Panc1 (cell line): ENCODE measurements around the gene SH3TC1.

Experiments
- CTCF ChIP-seq: fragments of 450-650 bp; IDR thresholded peaks from 2 replicates; pipeline ENCODE4 v1.5.1; 2017; ENCODE audit warnings: mild to moderate bottlenecking
- POLR2AphosphoS5 ChIP-seq: IDR thresholded peaks from 2 replicates; pipeline ENCODE4 v1.6.1; 2012; ENCODE audit warnings: mild to moderate bottlenecking, low read depth, low read length, moderate library complexity
- SIN3A ChIP-seq: IDR thresholded peaks from 2 replicates; pipeline ENCODE4 v1.6.1; 2012; ENCODE audit warnings: low read depth, mild to moderate bottlenecking, low read length, moderate library complexity, borderline replicate concordance; ENCODE audit not compliant: insufficient read depth

DNA sequence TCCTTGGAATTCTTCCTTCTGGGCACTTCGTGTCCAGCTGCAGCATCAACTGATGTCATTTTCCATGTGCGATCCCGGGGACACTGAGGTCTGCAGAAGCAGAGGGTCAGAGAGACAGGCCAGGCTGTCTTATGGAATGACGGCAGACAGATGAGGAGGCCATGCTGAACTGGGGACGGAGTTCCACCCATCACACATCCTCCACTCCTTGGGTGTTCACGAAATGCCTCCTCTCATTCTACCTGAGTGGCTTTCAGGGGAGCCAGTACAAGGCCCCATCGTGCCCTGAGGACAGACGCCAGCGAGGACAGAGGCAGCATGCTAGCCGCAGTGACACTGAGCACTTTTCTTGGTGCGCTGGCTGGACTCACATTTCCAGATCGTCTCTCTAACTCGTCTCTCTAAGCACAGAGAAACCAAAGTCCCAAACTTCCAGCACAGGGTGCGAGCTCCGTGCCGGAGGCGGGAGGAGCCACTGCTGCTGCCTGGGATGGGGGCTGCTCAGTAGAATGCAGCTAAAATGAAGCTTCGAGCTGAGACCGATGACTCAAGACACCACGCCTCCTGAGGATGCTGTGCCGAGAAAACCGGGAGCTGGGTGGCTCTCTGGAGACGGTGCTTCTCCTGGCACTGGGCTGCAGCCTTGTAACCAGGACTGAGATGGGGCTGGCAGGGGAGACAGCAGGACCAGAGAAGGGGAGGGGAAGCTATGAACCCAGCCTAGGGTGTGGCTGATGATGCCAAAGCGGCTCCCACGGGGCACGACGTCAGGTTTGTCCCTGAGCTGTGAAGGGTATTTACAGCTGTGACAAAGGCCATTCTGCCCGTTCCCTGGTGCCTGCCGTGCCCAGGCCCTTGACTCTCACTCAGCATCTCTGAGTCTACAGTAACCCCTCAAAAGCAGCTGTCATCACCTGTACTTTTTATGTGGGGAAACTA, 48.7 kb upstream of the SH3TC1 start:
- no peak for TF ChIP-seq SIN3A
- no peak for TF ChIP-seq CTCF
- TF ChIP-seq POLR2AphosphoS5: no peak
